Natural killer cell (primary cell): ENCODE results near the gene SPATA24. TPM values are rescaled to one million over a fixed set of nuclear protein-coding genes. Genes with fewer than 3 reads are reported as not detected.

Experiments used
- ATAC-seq, 3 donors: fragments of 150-1000 bp in 2 of 3; fragments of 200-7000 bp in 1 of 3; cut with Tn5 transposase; 1 replicate in 1 of 3; 2 replicates in 2 of 3; pipeline ENCODE4 v1.10.0; 2021; ENCODE audit warnings: mild to moderate bottlenecking in 2 of 3, moderate library complexity in 2 of 3
- DNase-seq, 2 donors: peaks; one replicate each; pipeline versions ENCODE4 v3.0.0 to v3.0.0-alpha.2; 2013 to 2021; ENCODE audit warnings: mixed read lengths in 1 of 2
- H3K27ac ChIP-seq: one replicate; pipeline ENCODE4 v1.5.1; 2013; ENCODE audit warnings: mild to moderate bottlenecking, low read length
- H3K27me3 ChIP-seq: one replicate; pipeline ENCODE4 v1.6.1; 2013; ENCODE audit warnings: low read length; ENCODE audit not compliant: control insufficient read depth, insufficient read depth
- H3K36me3 ChIP-seq: one replicate; pipeline ENCODE4 v1.6.1; 2013; ENCODE audit warnings: low read length; ENCODE audit not compliant: control insufficient read depth, insufficient read depth
- H3K4me1 ChIP-seq: one replicate; pipeline ENCODE4 v1.6.1; 2013; ENCODE audit warnings: low read length; ENCODE audit not compliant: control insufficient read depth, insufficient read depth
- H3K4me3 ChIP-seq: one replicate; pipeline ENCODE4 v1.5.1; 2013; ENCODE audit warnings: low read length
- H3K9me3 ChIP-seq: one replicate; pipeline ENCODE4 v1.6.1; 2013; ENCODE audit warnings: low read length; ENCODE audit not compliant: control insufficient read depth, insufficient read depth
- H3K27ac Mint-ChIP-seq, 2 donors: one replicate each; pipeline ENCODE4 v1.8.0; 2022; ENCODE audit warnings: mild to moderate bottlenecking in 2 of 2, mixed read lengths in 2 of 2, moderate library complexity in 1 of 2
- H3K27me3 Mint-ChIP-seq, 2 donors: one replicate each; pipeline ENCODE4 v1.8.0; 2022; ENCODE audit warnings: low read depth in 2 of 2, mixed read lengths in 2 of 2
- H3K36me3 Mint-ChIP-seq: one replicate; pipeline ENCODE4 v1.8.0; 2022; ENCODE audit warnings: mixed read lengths
- H3K4me1 Mint-ChIP-seq, 2 donors: one replicate each; pipeline ENCODE4 v1.8.0; 2022; ENCODE audit warnings: mixed read lengths in 2 of 2
- H3K4me3 Mint-ChIP-seq: one replicate; pipeline ENCODE4 v1.8.0; 2022; ENCODE audit warnings: mild to moderate bottlenecking, moderate library complexity, mixed read lengths
- H3K9me3 Mint-ChIP-seq, 2 donors: one replicate each; pipeline ENCODE4 v1.8.0; 2022; ENCODE audit warnings: mixed read lengths in 2 of 2
- CTCF ChIP-seq: fragments of 200-600 bp; IDR thresholded peaks from one replicate; pipeline ENCODE4 v1.8.0; 2022; ENCODE audit warnings: antibody characterized with exemption
- WGBS: methylation state at CpG from one replicate; pipeline ENCODE4 v1.1.7; 2013; ENCODE audit warnings: missing lambda C conversion rate; ENCODE audit not compliant: insufficient coverage; 5-methylcytosine and 5-hydroxymethylcytosine counted together
- intact Hi-C: fragments of 100-400 bp; cut with micrococcal nuclease; formaldehyde crosslinking; loops from one replicate; pipeline ENCODE4 v1.14.2; 2022
- total RNA-seq, 4 donors: library from RNA; stranded (reverse); fragments of 120-200 nt in 1 of 4; gene quantifications; one replicate each; pipeline versions ENCODE4 v1.2.3 to v1.2.4, GENCODE V29; 2013 to 2022

SPATA24 gene
- total RNA-seq, 3 donors from 2014 or later (not counting 1 experiment from before 2014, with no cell fraction given): 1.6 to 2.9 (median 2.7) TPM

- TF ChIP-seq CTCF: no peak
- peak in 1 of 2 donors; percentile 47 for DNase-seq
- peak overlapping the region; percentile 94 to 99 for H3K27ac Mint-ChIP-seq
- H3K4me3 Mint-ChIP-seq: peak overlapping the region; percentile 96
- 73% methylated on average over 7 of the region's 7 CpGs for whole genome bisulfite sequencing
- intact Hi-C loops: loop anchor here (5.0 kb wide), 1 partner anchor 55 kb away; no protein-coding TSS in a partner anchor
- no peak for ATAC-seq
- Histone ChIP-seq H3K36me3 (no peaks in the 10 kb centered on the region), H3K27me3 (no peaks in the 10 kb centered on the region), H3K27ac (peak overlapping the region; percentile 89), H3K9me3 (no peaks in the 10 kb centered on the region), H3K4me1 (peaks cover 25% of the 10 kb centered on the region), H3K4me3 (no peak overlapping the region)
- H3K4me1 Mint-ChIP-seq: peaks cover 28 to 30% of the 10 kb centered on the region in 2 donors
- H3K27me3 Mint-ChIP-seq: no peaks in the 10 kb centered on the region
- H3K9me3 Mint-ChIP-seq: no peaks in the 10 kb centered on the region
- no peaks in the 10 kb centered on the region for H3K36me3 Mint-ChIP-seq
These were observed 1.2 kb downstream of the SPATA24 start for GRCh38 chr5:139402561-139403158.

- peaks cover 25% of the 10 kb centered on the region for H3K4me1 ChIP-seq
- ATAC-seq (no peak), DNase-seq (no peak)
- Mint-ChIP-seq H3K36me3 (no peaks in the 10 kb centered on the region), H3K9me3 (no peaks in the 10 kb centered on the region), H3K27me3 (no peaks in the 10 kb centered on the region), H3K4me1 (peaks cover 28 to 30% of the 10 kb centered on the region in 2 donors), H3K4me3 (no peak overlapping the region), H3K27ac (no peak overlapping the region)
- H3K27me3 ChIP-seq: no peaks in the 10 kb centered on the region
- intact Hi-C loops: loop anchor here (5.0 kb wide), 1 partner anchor 56 kb away; no protein-coding TSS in a partner anchor
- H3K36me3 ChIP-seq: no peaks in the 10 kb centered on the region
- no peak overlapping the region for H3K27ac ChIP-seq
- no peaks in the 10 kb centered on the region for H3K9me3 ChIP-seq
- WGBS: 96% methylated on average over 10 of the region's 10 CpGs
- TF ChIP-seq CTCF: no peak
- H3K4me3 ChIP-seq: no peak overlapping the region
These were observed 2.3 kb downstream of the SPATA24 start for GRCh38 chr5:139401546-139401945.

- no peaks in the 10 kb centered on the region for H3K9me3 ChIP-seq
- DNase-seq: no peak
- Mint-ChIP-seq H3K4me3 (no peak overlapping the region), H3K27me3 (no peaks in the 10 kb centered on the region), H3K36me3 (no peaks in the 10 kb centered on the region), H3K4me1 (peaks cover 27 to 30% of the 10 kb centered on the region in 2 donors), H3K27ac (peak overlapping the region in 1 of 2 donors; percentile 59), H3K9me3 (no peaks in the 10 kb centered on the region)
- H3K27ac ChIP-seq: no peak overlapping the region
- no peak overlapping the region for H3K4me3 ChIP-seq
- peaks cover 22% of the 10 kb centered on the region for H3K4me1 ChIP-seq
- TF ChIP-seq CTCF: no peak
- no peaks in the 10 kb centered on the region for H3K36me3 ChIP-seq
- no peaks in the 10 kb centered on the region for H3K27me3 ChIP-seq
- intact Hi-C loops: loop anchor here (5.0 kb wide), 1 partner anchor 58 kb away; no protein-coding TSS in a partner anchor
- WGBS: 56% methylated on average over 5 of the region's 6 CpGs
- ATAC-seq: no peak
These were observed 4.3 kb downstream of the SPATA24 start for GRCh38 chr5:139399501-139400121.
